Measurements from ENCODE around the gene CEP85.

DNA sequence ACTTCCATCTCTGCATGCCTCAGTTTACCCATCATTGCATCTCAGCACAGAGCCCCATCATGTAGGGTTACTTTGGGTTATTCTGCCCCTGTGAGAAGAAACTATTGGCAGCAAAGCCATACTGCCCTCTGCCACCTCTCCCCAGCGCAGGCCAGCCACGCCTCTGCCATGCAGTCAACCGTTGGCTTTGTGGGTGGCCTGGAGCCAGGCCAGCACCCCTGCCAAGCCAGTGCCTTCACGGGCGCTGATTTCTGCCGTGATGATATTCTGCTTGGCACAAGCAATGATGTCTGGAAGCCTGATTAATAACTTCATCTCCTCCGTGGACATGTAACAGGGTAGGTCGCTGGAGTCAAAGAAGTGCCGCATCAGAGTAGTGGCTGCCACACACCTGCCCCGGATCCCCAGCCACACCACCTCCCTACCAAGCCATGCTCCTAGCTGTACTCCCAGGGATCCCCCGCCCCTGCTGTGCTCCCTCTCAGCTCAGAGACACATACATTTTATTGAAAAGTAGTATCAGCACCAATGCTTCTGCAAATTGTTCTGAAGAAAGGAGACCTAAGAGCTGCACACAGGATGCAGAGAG lies 15.0 kb upstream of the CEP85 start:
- no peak for TF ChIP-seq CTCF (conservative IDR thresholded peaks at IDR 0.05; ENCODE audit: low read length)
- no peak for TF ChIP-seq EZH2phosphoT487 (IDR thresholded peaks at IDR 0.05; ENCODE audit: borderline replicate concordance)

All from Loucy (cell line).